Thoracic aorta (tissue), 2 donors: Measurements from ENCODE around the gene CBL. TPM values are rescaled to one million over a fixed set of nuclear protein-coding genes. Genes with fewer than 3 reads are reported as not detected.

ENCODE experiments used
- ATAC-seq: fragments of 150-250 bp; one replicate; pipeline ENCODE4 v1.8.0; 2017; ENCODE audit warnings: low read depth; ENCODE audit not compliant: insufficient number of reproducible peaks, low FRiP score
- DNase-seq: peaks from one replicate; pipeline ENCODE4 v3.0.0-alpha.2; 2020; ENCODE audit warnings: low spot score
- H3K27ac ChIP-seq, 2 donors: fragments of 200-600 bp; sonication (generic); 1 replicate in 1 of 2; 2 replicates in 1 of 2; pipeline ENCODE4 v1.5.1; 2016; ENCODE audit warnings: mild to moderate bottlenecking in 2 of 2, moderate library complexity in 2 of 2
- H3K27me3 ChIP-seq: fragments of 200-600 bp; sonication (generic); replicated peaks from 2 replicates; pipeline ENCODE4 v1.6.0; 2016; ENCODE audit warnings: mild to moderate bottlenecking; ENCODE audit not compliant: insufficient read depth
- H3K36me3 ChIP-seq: fragments of 200-600 bp; sonication (generic); one replicate; pipeline ENCODE4 v1.5.1; 2016
- H3K4me1 ChIP-seq, 2 donors: fragments of 200-600 bp; sonication (generic); 1 replicate in 1 of 2; 2 replicates in 1 of 2; pipeline versions ENCODE4 v1.5.1 to v1.6.0; 2016; ENCODE audit warnings: low read depth in 2 of 2, mild to moderate bottlenecking in 1 of 2; ENCODE audit not compliant: control insufficient read depth in 1 of 2
- H3K4me3 ChIP-seq: fragments of 200-600 bp; sonication (generic); 2 replicates; pipeline ENCODE4 v1.5.1; 2016; ENCODE audit warnings: mild to moderate bottlenecking
- H3K9me3 ChIP-seq: fragments of 200-600 bp; sonication (generic); 2 replicates; pipeline ENCODE4 v1.5.1; 2016
- CTCF ChIP-seq: fragments of 200-600 bp; sonication (generic); IDR thresholded peaks from one replicate; pipeline ENCODE4 v1.5.1; 2019; ENCODE audit warnings: antibody characterized with exemption
- total RNA-seq, 2 donors: library from RNA; depleted of rRNA; stranded (reverse); fragments of >200 nt; gene quantifications; one replicate each; pipeline versions ENCODE4 v1.1.0 to v1.2.3, GENCODE V29; 2016

CBL gene
- total RNA-seq, 2 donors from 2014 or later, result 21.0 to 23.2 TPM

GRCh38 chr11:119229288-119229672 is 23.1 kb downstream of the CBL start:
- TF ChIP-seq CTCF, result no peak
- DNase-seq, result no peak
- Histone ChIP-seq H3K9me3 (no peaks in the 10 kb centered on the region), H3K27me3 (no peaks in the 10 kb centered on the region), H3K27ac (no peak overlapping the region), H3K36me3 (no peaks in the 10 kb centered on the region), H3K4me1 (no peaks in the 10 kb centered on the region), H3K4me3 (no peak overlapping the region)
- no peak for ATAC-seq

GRCh38 chr11:119229741-119230140 is 23.6 kb downstream of the CBL start:
- TF ChIP-seq CTCF, result no peak
- no peak for ATAC-seq

GRCh38 chr11:119236490-119236889 is 30.4 kb downstream of the CBL start:
- no peaks in the 10 kb centered on the region for H3K36me3 ChIP-seq
- H3K9me3 ChIP-seq, result no peaks in the 10 kb centered on the region
- H3K4me1 ChIP-seq, result no peaks in the 10 kb centered on the region
- no peak overlapping the region for H3K4me3 ChIP-seq
- no peak for ATAC-seq
- no peaks in the 10 kb centered on the region for H3K27me3 ChIP-seq
- H3K27ac ChIP-seq, result no peak overlapping the region
- no peak for DNase-seq
- TF ChIP-seq CTCF, result no peak

More at GRCh38 chr11:119229741-119230140, 23.6 kb downstream of the CBL start:
- Histone ChIP-seq H3K27ac (no peak overlapping the region), H3K36me3 (no peaks in the 10 kb centered on the region), H3K9me3 (no peaks in the 10 kb centered on the region), H3K27me3 (no peaks in the 10 kb centered on the region), H3K4me1 (no peaks in the 10 kb centered on the region), H3K4me3 (no peak overlapping the region)
- no peak for DNase-seq

- ATAC-seq, result no peak
Measured at GRCh38 chr11:119236891-119237290, 30.8 kb downstream of the CBL start.

GRCh38 chr11:119237515-119237914 is 31.4 kb downstream of the CBL start:
- Histone ChIP-seq H3K9me3 (no peaks in the 10 kb centered on the region), H3K27me3 (no peaks in the 10 kb centered on the region), H3K4me1 (peaks cover 0 to under 1% of the 10 kb centered on the region in 2 donors), H3K36me3 (no peaks in the 10 kb centered on the region), H3K27ac (no peak overlapping the region), H3K4me3 (no peak overlapping the region)
- DNase-seq (no peak), ATAC-seq (no peak)
- TF ChIP-seq CTCF, result no peak

More at GRCh38 chr11:119236891-119237290, 30.8 kb downstream of the CBL start:
- H3K27ac ChIP-seq, result no peak overlapping the region
- DNase-seq, result no peak
- H3K27me3 ChIP-seq, result no peaks in the 10 kb centered on the region
- H3K36me3 ChIP-seq, result no peaks in the 10 kb centered on the region
- no peak for TF ChIP-seq CTCF
- H3K4me3 ChIP-seq, result no peak overlapping the region
- no peaks in the 10 kb centered on the region for H3K4me1 ChIP-seq
- H3K9me3 ChIP-seq, result no peaks in the 10 kb centered on the region
